DMS114 treated with DMSO at 0.1 percent for 48 hours (cell line): Measurements from ENCODE around the gene IGLL5.
"Not testable (repeated sequence)": the region's sequence is repeated elsewhere in the genome, so short reads cannot be mapped to it uniquely, and the experiment has no call there.

ENCODE experiments used
- DNase-seq: peaks from one replicate; lab custom pipeline; 2025; ENCODE audit not compliant: unreplicated experiment; lab: John Stamatoyannopoulos, UW

Gene IGLL5

GRCh38 chr22:22899342-22900080 lies 11.9 kb downstream of the IGLL5 start:
- not testable (repeated sequence) for DNase-seq

GRCh38 chr22:22900527-22901205 lies 13.1 kb downstream of the IGLL5 start:
- not testable (repeated sequence) for DNase-seq

- DNase-seq, result no peak
These were observed 14.1 kb downstream of the IGLL5 start for GRCh38 chr22:22901578-22902218.

GRCh38 chr22:22902247-22903001 lies 14.8 kb downstream of the IGLL5 start:
- DNase-seq, result no peak

GRCh38 chr22:22903355-22903777 lies 15.8 kb downstream of the IGLL5 start:
- DNase-seq, result no peak

- DNase-seq, result not testable (repeated sequence)
These were observed 16.2 kb downstream of the IGLL5 start for GRCh38 chr22:22903781-22904192.

GRCh38 chr22:22904736-22905135 lies 17.1 kb downstream of the IGLL5 start:
- DNase-seq, result not testable (repeated sequence)

GRCh38 chr22:22906391-22906790 lies 18.8 kb downstream of the IGLL5 start:
- not testable (repeated sequence) for DNase-seq

GRCh38 chr22:22906907-22907550 lies 19.4 kb downstream of the IGLL5 start:
- no peak for DNase-seq

GRCh38 chr22:22907551-22908494 lies 20.2 kb downstream of the IGLL5 start:
- DNase-seq, result no peak

- DNase-seq, result no peak
These were observed 20.9 kb downstream of the IGLL5 start for GRCh38 chr22:22908495-22908861.

GRCh38 chr22:22908941-22909604 lies 21.5 kb downstream of the IGLL5 start:
- DNase-seq, result no peak

- no peak for DNase-seq
These were observed 22.1 kb downstream of the IGLL5 start for GRCh38 chr22:22909605-22910271.

- no peak for DNase-seq
These were observed 22.9 kb downstream of the IGLL5 start for GRCh38 chr22:22910272-22911240.

GRCh38 chr22:22911327-22912134 lies 23.9 kb downstream of the IGLL5 start:
- no peak for DNase-seq

- DNase-seq, result no peak
These were observed 24.7 kb downstream of the IGLL5 start for GRCh38 chr22:22912135-22912987.
